WTC11 (cell line): ENCODE results near the gene KYNU. TPM values are rescaled to one million over a fixed set of nuclear protein-coding genes. Genes with fewer than 3 reads are reported as not detected.

Experiments
- ATAC-seq: fragments of 200-7000 bp; cut with Tn5 transposase; 2 replicates; pipeline ENCODE4 v1.10.0; 2021; ENCODE audit warnings: mild to moderate bottlenecking, moderate library complexity
- CTCF ChIA-PET: fragments of 300-600 bp; sonication (Branson Sonifier 250); formaldehyde crosslinking; loops from one replicate; lab custom pipeline; 2021; ENCODE audit warnings: antibody characterized with exemption; lab: Charles Lee
- POLR2A ChIA-PET: fragments of 350-600 bp; sonication (Branson Sonifier 250); formaldehyde crosslinking; loops from one replicate; lab custom pipeline; 2021; ENCODE audit warnings: antibody characterized with exemption; lab: Charles Lee
- DNase-seq: peaks from one replicate; pipeline ENCODE4 v3.0.0; 2021; ENCODE audit warnings: low spot score
- H3K27ac Mint-ChIP-seq: 2 replicates; pipeline ENCODE4 v1.8.0; 2021; ENCODE audit warnings: mixed read lengths
- H3K27me3 Mint-ChIP-seq: 2 replicates; pipeline ENCODE4 v1.8.0; 2021; ENCODE audit warnings: low read depth, mild to moderate bottlenecking, moderate library complexity, mixed read lengths
- H3K36me3 Mint-ChIP-seq: 2 replicates; pipeline ENCODE4 v1.8.0; 2021; ENCODE audit warnings: mixed read lengths
- H3K4me1 Mint-ChIP-seq: 2 replicates; pipeline ENCODE4 v1.8.0; 2022; ENCODE audit warnings: mixed read lengths
- H3K4me3 Mint-ChIP-seq: 2 replicates; pipeline ENCODE4 v1.8.0; 2021; ENCODE audit warnings: mild to moderate bottlenecking, moderate library complexity, mixed read lengths
- H3K9me3 Mint-ChIP-seq: 2 replicates; pipeline ENCODE4 v1.8.0; 2021; ENCODE audit warnings: mixed read lengths
- CREM ChIP-seq: sonication (generic); formaldehyde crosslinking; IDR thresholded peaks from 2 replicates; pipeline ENCODE4 v1.8.1; 2022; ENCODE audit warnings: mild to moderate bottlenecking, missing genetic modification reagents, moderate library complexity
- EMX1 ChIP-seq: fragments of 250-450 bp; sonication (Bioruptor Pico); IDR thresholded peaks from 2 replicates; pipeline ENCODE4 v1.8.0; 2021; ENCODE audit warnings: mild to moderate bottlenecking
- ESRRA ChIP-seq: sonication (generic); formaldehyde crosslinking; IDR thresholded peaks from 2 replicates; pipeline ENCODE4 v1.8.1; 2022; ENCODE audit warnings: mild to moderate bottlenecking, missing genetic modification reagents, borderline replicate concordance
- GTF2I ChIP-seq: fragments of 250-450 bp; sonication (Bioruptor Pico); conservative IDR thresholded peaks from 2 replicates; pipeline ENCODE4 v1.4.0; 2021; ENCODE audit warnings: mild to moderate bottlenecking
- MLX ChIP-seq: sonication (generic); formaldehyde crosslinking; IDR thresholded peaks from 2 replicates; pipeline ENCODE4 v1.8.1; 2023; ENCODE audit warnings: mild to moderate bottlenecking, missing genetic modification reagents, moderate library complexity
- NR1H2 ChIP-seq: sonication (generic); formaldehyde crosslinking; IDR thresholded peaks from 2 replicates; pipeline ENCODE4 v1.9.0; 2021; ENCODE audit warnings: mild to moderate bottlenecking, moderate library complexity, missing genetic modification reagents
- OVOL2 ChIP-seq: fragments of 250-450 bp; sonication (Bioruptor Pico); IDR thresholded peaks from 2 replicates; pipeline ENCODE4 v1.9.0; 2021; ENCODE audit warnings: mild to moderate bottlenecking, borderline replicate concordance
- PRRX2 ChIP-seq: fragments of 250-450 bp; sonication (Bioruptor Pico); IDR thresholded peaks from 2 replicates; pipeline ENCODE4 v1.8.0; 2021; ENCODE audit warnings: mild to moderate bottlenecking
- SOX15 ChIP-seq: fragments of 250-450 bp; sonication (Bioruptor Pico); IDR thresholded peaks from 2 replicates; pipeline ENCODE4 v1.9.0; 2021; ENCODE audit warnings: mild to moderate bottlenecking
- STAT6 ChIP-seq: sonication (generic); formaldehyde crosslinking; conservative IDR thresholded peaks from 2 replicates; pipeline ENCODE4 v1.8.1; 2023; ENCODE audit warnings: mild to moderate bottlenecking, low read depth, missing genetic modification reagents, moderate library complexity
- ZNF532 ChIP-seq: fragments of 250-450 bp; sonication (Bioruptor Pico); IDR thresholded peaks from 2 replicates; pipeline ENCODE4 v1.9.0; 2021; ENCODE audit warnings: mild to moderate bottlenecking, borderline replicate concordance
- total RNA-seq: library from RNA; stranded (reverse); gene quantifications from 3 replicates; pipeline ENCODE4 v1.2.3, GENCODE V29; 2021
- TF ChIP-seq, protein P1 (sequence below): sonication (generic); formaldehyde crosslinking; IDR thresholded peaks from 2 replicates; pipeline ENCODE4 v1.8.1; 2023; ENCODE audit warnings: mild to moderate bottlenecking, missing genetic modification reagents
- TF ChIP-seq, protein P2 (sequence below): sonication (generic); formaldehyde crosslinking; IDR thresholded peaks from 2 replicates; pipeline ENCODE4 v1.8.0; 2022; ENCODE audit warnings: mild to moderate bottlenecking, missing genetic modification reagents
- TF ChIP-seq, protein P3 (sequence below): sonication (generic); formaldehyde crosslinking; IDR thresholded peaks from 2 replicates; pipeline ENCODE4 v1.8.1; 2023; ENCODE audit warnings: mild to moderate bottlenecking, moderate library complexity, missing genetic modification reagents
- TF ChIP-seq, protein P4 (sequence below): sonication (generic); formaldehyde crosslinking; IDR thresholded peaks from 2 replicates; pipeline ENCODE4 v1.8.1; 2022; ENCODE audit warnings: mild to moderate bottlenecking, moderate library complexity, missing genetic modification reagents

KYNU gene
- total RNA-seq, 1 experiment from 2014 or later = 0.85 TPM

- no peak for ATAC-seq
- Mint-ChIP-seq H3K27ac (no peak overlapping the region), H3K27me3 (no peaks in the 10 kb centered on the region)
- POLR2A ChIA-PET = no interaction called here
- no peak for TF ChIP-seq MLX (CRISPR knock-in tag)
- TF ChIP-seq, protein P1, sequence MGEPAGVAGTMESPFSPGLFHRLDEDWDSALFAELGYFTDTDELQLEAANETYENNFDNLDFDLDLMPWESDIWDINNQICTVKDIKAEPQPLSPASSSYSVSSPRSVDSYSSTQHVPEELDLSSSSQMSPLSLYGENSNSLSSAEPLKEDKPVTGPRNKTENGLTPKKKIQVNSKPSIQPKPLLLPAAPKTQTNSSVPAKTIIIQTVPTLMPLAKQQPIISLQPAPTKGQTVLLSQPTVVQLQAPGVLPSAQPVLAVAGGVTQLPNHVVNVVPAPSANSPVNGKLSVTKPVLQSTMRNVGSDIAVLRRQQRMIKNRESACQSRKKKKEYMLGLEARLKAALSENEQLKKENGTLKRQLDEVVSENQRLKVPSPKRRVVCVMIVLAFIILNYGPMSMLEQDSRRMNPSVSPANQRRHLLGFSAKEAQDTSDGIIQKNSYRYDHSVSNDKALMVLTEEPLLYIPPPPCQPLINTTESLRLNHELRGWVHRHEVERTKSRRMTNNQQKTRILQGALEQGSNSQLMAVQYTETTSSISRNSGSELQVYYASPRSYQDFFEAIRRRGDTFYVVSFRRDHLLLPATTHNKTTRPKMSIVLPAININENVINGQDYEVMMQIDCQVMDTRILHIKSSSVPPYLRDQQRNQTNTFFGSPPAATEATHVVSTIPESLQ (CRISPR knock-in tag) = no peak
- no peak for TF ChIP-seq EMX1
- TF ChIP-seq, protein P2, sequence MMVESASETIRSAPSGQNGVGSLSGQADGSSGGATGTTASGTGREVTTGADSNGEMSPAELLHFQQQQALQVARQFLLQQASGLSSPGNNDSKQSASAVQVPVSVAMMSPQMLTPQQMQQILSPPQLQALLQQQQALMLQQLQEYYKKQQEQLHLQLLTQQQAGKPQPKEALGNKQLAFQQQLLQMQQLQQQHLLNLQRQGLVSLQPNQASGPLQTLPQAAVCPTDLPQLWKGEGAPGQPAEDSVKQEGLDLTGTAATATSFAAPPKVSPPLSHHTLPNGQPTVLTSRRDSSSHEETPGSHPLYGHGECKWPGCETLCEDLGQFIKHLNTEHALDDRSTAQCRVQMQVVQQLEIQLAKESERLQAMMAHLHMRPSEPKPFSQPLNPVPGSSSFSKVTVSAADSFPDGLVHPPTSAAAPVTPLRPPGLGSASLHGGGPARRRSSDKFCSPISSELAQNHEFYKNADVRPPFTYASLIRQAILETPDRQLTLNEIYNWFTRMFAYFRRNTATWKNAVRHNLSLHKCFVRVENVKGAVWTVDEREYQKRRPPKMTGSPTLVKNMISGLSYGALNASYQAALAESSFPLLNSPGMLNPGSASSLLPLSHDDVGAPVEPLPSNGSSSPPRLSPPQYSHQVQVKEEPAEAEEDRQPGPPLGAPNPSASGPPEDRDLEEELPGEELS = no peak
- TF ChIP-seq, protein P3, sequence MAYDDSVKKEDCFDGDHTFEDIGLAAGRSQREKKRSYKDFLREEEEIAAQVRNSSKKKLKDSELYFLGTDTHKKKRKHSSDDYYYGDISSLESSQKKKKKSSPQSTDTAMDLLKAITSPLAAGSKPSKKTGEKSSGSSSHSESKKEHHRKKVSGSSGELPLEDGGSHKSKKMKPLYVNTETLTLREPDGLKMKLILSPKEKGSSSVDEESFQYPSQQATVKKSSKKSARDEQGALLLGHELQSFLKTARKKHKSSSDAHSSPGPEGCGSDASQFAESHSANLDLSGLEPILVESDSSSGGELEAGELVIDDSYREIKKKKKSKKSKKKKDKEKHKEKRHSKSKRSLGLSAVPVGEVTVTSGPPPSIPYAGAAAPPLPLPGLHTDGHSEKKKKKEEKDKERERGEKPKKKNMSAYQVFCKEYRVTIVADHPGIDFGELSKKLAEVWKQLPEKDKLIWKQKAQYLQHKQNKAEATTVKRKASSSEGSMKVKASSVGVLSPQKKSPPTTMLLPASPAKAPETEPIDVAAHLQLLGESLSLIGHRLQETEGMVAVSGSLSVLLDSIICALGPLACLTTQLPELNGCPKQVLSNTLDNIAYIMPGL (CRISPR knock-in tag) = no peak
- TF ChIP-seq CREM = no peak
- no peak for TF ChIP-seq PRRX2 (CRISPR knock-in tag)
- no peak for TF ChIP-seq OVOL2 (CRISPR knock-in tag)
- no peak for TF ChIP-seq STAT6
- TF ChIP-seq NR1H2 (CRISPR knock-in tag) = no peak
- no peak for TF ChIP-seq SOX15 (CRISPR knock-in tag)
- no peak for TF ChIP-seq GTF2I (CRISPR knock-in tag)
- TF ChIP-seq ESRRA = no peak
- TF ChIP-seq, all 79 proteins: peak for 0
- CTCF ChIA-PET = no interaction called here
- peaks cover 30% of the 10 kb centered on the region for H3K9me3 Mint-ChIP-seq
- H3K4me3 Mint-ChIP-seq = no peak overlapping the region
- no peaks in the 10 kb centered on the region for H3K4me1 Mint-ChIP-seq
- no peak for DNase-seq
- peaks cover 26% of the 10 kb centered on the region for H3K36me3 Mint-ChIP-seq
Measured at GRCh38 chr2:142961202-142961601, 83.7 kb downstream of the KYNU start.

GRCh38 chr2:142965443-142965842 is 88.0 kb downstream of the KYNU start:
- Mint-ChIP-seq H3K27ac (no peak overlapping the region), H3K27me3 (no peaks in the 10 kb centered on the region), H3K36me3 (peaks cover 26% of the 10 kb centered on the region), H3K9me3 (peaks cover 30% of the 10 kb centered on the region), H3K4me1 (no peaks in the 10 kb centered on the region), H3K4me3 (no peak overlapping the region)
- DNase-seq (no peak), ATAC-seq (no peak)
- CTCF ChIA-PET = no interaction called here
- POLR2A ChIA-PET = no interaction called here
- TF ChIP-seq ZNF532 (CRISPR knock-in tag) = no peak
- TF ChIP-seq, protein P4, sequence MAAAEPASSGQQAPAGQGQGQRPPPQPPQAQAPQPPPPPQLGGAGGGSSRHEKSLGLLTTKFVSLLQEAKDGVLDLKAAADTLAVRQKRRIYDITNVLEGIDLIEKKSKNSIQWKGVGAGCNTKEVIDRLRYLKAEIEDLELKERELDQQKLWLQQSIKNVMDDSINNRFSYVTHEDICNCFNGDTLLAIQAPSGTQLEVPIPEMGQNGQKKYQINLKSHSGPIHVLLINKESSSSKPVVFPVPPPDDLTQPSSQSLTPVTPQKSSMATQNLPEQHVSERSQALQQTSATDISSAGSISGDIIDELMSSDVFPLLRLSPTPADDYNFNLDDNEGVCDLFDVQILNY (CRISPR knock-in tag) = no peak
